A673 (cell line): ENCODE data around the gene HCRTR2. TPM values are rescaled to one million over a fixed set of nuclear protein-coding genes. Genes with fewer than 3 reads are reported as not detected.

Experiments
- BruUV-seq: library from RNA; stranded (reverse); fragments of 400-500 nt; replicated peaks from 2 replicates; lab custom pipeline; 2021; lab: Mats Ljungman, UMichigan
- CTCF ChIA-PET: fragments of 300-600 bp; sonication (Branson Sonifier 250); formaldehyde crosslinking; loops from one replicate; lab custom pipeline; 2022; ENCODE audit warnings: antibody characterized with exemption; lab: Charles Lee
- POLR2A ChIA-PET: fragments of 300-600 bp; sonication (Branson Sonifier 250); formaldehyde crosslinking; loops from one replicate; lab custom pipeline; 2022; ENCODE audit warnings: antibody characterized with exemption; ENCODE audit not compliant: low non-redundant PET; lab: Charles Lee
- DNase-seq: peaks from one replicate; pipeline ENCODE4 v3.0.0-alpha.2; 2015; ENCODE audit warnings: low spot score
- H3K27ac ChIP-seq: fragments of 200-600 bp; sonication (generic); 2 replicates; pipeline ENCODE4 v1.5.1; 2016; ENCODE audit warnings: mixed run types, low read depth, mild to moderate bottlenecking, mixed read lengths, antibody characterized with exemption, low read length; ENCODE audit not compliant: poor library complexity, severe bottlenecking
- H3K27me3 ChIP-seq: fragments of 200-600 bp; sonication (generic); replicated peaks from 2 replicates; pipeline ENCODE4 v1.6.1; 2017; ENCODE audit warnings: mixed run types, low read depth, mild to moderate bottlenecking, mixed read lengths, antibody characterized with exemption, low read length; ENCODE audit not compliant: insufficient read depth, poor library complexity
- H3K36me3 ChIP-seq: fragments of 200-600 bp; sonication (generic); 2 replicates; pipeline ENCODE4 v1.6.1; 2016; ENCODE audit warnings: mixed run types, mild to moderate bottlenecking, mixed read lengths, antibody characterized with exemption, low read length; ENCODE audit not compliant: insufficient read depth, poor library complexity, severe bottlenecking
- H3K4me1 ChIP-seq: fragments of 200-600 bp; sonication (generic); 2 replicates; pipeline ENCODE4 v1.6.1; 2017; ENCODE audit warnings: mixed run types, mild to moderate bottlenecking, mixed read lengths, antibody characterized with exemption, low read length; ENCODE audit not compliant: insufficient read depth, poor library complexity, severe bottlenecking
- H3K4me3 ChIP-seq: fragments of 200-600 bp; sonication (generic); 2 replicates; pipeline ENCODE4 v1.5.1; 2016; ENCODE audit warnings: low read depth, mixed run types, mild to moderate bottlenecking, mixed read lengths, low read length; ENCODE audit not compliant: poor library complexity, severe bottlenecking
- H3K9me3 ChIP-seq: fragments of 200-600 bp; sonication (generic); 2 replicates; pipeline ENCODE4 v1.6.1; 2016; ENCODE audit warnings: mixed run types, low read depth, mild to moderate bottlenecking, mixed read lengths, antibody characterized with exemption, low read length; ENCODE audit not compliant: poor library complexity, severe bottlenecking
- EZH2 ChIP-seq: fragments of 200-600 bp; sonication (generic); IDR thresholded peaks from 2 replicates; pipeline ENCODE4 v1.6.1; 2017; ENCODE audit warnings: borderline replicate concordance, low read depth, mild to moderate bottlenecking, mixed read lengths, antibody characterized with exemption, low read length; ENCODE audit not compliant: poor library complexity, severe bottlenecking
- intact Hi-C: fragments of 100-400 bp; cut with micrococcal nuclease; formaldehyde crosslinking; loops from one replicate; pipeline ENCODE4 v1.10.0; 2022; ENCODE audit not compliant: unreplicated experiment
- total RNA-seq: library from RNA; stranded (reverse); gene quantifications from 2 replicates; pipeline ENCODE4 v1.2.3, GENCODE V29; 2021
- TF ChIP-seq, protein P1 (sequence below): fragments of 300-800, 200-600 bp; sonication (generic); conservative IDR thresholded peaks from 2 replicates; pipeline ENCODE4 v1.5.1; 2017; ENCODE audit warnings: low read depth, mild to moderate bottlenecking, antibody characterized with exemption, low read length, moderate library complexity, mixed read lengths

Gene HCRTR2
- total RNA-seq, 1 experiment from 2014 or later, result not detected

DNA sequence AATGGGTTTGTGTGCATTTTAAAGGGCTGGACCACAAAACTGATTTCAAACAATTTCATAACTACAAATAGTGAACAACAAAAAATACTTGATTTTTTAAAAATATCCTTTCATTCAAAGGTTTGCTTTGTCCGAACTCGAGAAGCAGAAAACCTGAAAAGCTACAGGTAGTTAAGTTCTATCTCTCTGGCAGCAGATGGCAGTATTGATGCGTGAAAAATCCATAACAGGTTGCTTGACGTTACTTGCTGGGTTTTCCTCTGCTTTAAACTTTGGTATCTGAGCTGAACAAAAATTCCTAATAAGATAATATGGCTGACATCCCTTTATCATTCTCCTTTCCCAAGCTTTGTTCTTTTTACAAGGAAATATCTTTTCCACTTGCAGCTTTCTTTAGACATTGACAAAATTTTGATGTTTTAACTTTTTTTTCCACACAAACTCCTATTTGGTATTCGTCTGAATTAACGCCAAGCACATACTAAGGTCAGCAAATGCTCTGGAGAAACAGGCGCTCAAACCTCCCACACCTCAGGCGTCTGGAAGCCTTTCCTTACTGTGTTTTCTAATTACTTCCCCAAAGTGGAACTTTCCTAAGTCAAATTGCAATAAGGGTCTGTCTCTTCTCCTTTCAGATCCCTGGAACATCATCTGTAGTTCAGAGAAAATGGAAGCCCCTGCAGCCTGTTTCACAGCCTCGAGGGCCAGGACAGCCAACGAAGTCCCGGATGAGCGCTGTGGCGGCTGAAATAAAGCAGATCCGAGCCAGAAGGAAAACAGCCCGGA lies 102.6 kb downstream of the HCRTR2 start:
- Histone ChIP-seq H3K27me3 (no peaks in the 10 kb centered on the region), H3K4me1 (peaks cover 6% of the 10 kb centered on the region), H3K36me3 (no peaks in the 10 kb centered on the region), H3K27ac (no peak overlapping the region), H3K9me3 (no peaks in the 10 kb centered on the region), H3K4me3 (no peak overlapping the region)
- ChIA-PET CTCF (interaction anchor here (0.6 to 1.5 kb wide), 8 partner anchors 9 to 1016 kb away, joined by 3 to 11 read pairs (median 4); no protein-coding TSS in a partner anchor), POLR2A (no interaction called here)
- TF ChIP-seq, protein P1, sequence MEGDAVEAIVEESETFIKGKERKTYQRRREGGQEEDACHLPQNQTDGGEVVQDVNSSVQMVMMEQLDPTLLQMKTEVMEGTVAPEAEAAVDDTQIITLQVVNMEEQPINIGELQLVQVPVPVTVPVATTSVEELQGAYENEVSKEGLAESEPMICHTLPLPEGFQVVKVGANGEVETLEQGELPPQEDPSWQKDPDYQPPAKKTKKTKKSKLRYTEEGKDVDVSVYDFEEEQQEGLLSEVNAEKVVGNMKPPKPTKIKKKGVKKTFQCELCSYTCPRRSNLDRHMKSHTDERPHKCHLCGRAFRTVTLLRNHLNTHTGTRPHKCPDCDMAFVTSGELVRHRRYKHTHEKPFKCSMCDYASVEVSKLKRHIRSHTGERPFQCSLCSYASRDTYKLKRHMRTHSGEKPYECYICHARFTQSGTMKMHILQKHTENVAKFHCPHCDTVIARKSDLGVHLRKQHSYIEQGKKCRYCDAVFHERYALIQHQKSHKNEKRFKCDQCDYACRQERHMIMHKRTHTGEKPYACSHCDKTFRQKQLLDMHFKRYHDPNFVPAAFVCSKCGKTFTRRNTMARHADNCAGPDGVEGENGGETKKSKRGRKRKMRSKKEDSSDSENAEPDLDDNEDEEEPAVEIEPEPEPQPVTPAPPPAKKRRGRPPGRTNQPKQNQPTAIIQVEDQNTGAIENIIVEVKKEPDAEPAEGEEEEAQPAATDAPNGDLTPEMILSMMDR, result peak; percentile 78
- TF ChIP-seq EZH2, result no peak
- DNase-seq, result peak; percentile 73
- intact Hi-C loops, result loop anchor here (2.0 to 10.0 kb wide), 3 partner anchors 608 to 1016 kb away; no protein-coding TSS in a partner anchor
- BruUV-seq, result no TSS peak

DNA sequence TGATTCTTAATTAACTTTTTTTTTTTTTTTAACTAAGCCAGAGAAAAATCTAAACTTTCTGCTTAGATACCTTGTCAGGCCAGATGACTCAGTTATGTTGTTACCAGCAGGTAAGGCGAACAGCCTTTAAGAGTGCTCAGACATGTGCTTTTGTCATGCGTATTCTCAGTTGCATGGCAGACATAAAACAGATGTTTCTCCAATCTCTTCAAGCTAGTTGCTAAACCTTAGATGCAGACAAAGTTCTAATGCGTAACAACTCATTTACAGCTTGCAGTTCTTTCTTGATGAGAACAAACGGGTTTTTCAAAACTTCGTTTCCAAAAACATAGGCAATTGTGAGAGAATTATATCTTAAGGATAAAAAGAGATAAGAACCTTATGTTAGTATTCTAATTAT lies 103.3 kb downstream of the HCRTR2 start:
- no peaks in the 10 kb centered on the region for H3K9me3 ChIP-seq
- no TSS peak for BruUV-seq
- intact Hi-C loops, result loop anchor here (2.0 to 10.0 kb wide), 3 partner anchors 607 to 1015 kb away; no protein-coding TSS in a partner anchor
- no peak overlapping the region for H3K4me3 ChIP-seq
- H3K27ac ChIP-seq, result no peak overlapping the region
- POLR2A ChIA-PET, result no interaction called here
- no peak for DNase-seq
- no peaks in the 10 kb centered on the region for H3K27me3 ChIP-seq
- H3K36me3 ChIP-seq, result no peaks in the 10 kb centered on the region
- H3K4me1 ChIP-seq, result peaks cover 6% of the 10 kb centered on the region
- TF ChIP-seq EZH2, result no peak
- TF ChIP-seq, protein P1, result no peak
- CTCF ChIA-PET, result interaction anchor here (0.7 kb wide), 1 partner anchor 17 kb away, joined by 4 read pairs; no protein-coding TSS in a partner anchor

DNA sequence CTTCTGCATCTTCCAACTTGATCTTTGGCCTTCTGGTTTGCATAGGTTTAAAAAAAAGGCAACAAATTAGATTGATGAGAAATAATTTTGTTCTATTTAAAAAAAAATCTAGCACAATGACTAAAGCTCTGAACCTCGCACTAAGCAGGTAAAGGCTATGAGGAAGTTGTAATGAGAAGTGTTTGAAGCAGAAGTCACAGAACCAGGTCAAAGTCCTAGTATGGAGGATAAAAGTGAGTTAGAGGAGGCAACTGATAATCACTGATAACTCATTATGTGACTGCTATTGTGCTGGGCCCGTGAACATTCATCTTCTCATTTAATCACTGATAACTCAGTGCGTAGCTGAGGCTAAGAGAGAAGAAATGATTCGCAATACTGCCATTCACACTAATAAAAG lies 106.9 kb downstream of the HCRTR2 start:
- intact Hi-C loops, result loop anchor here (5.0 kb wide), 1 partner anchor 161 kb away; no protein-coding TSS in a partner anchor
- POLR2A ChIA-PET, result no interaction called here
- no peak overlapping the region for H3K27ac ChIP-seq
- no peak for DNase-seq
- H3K9me3 ChIP-seq, result no peaks in the 10 kb centered on the region
- H3K27me3 ChIP-seq, result no peaks in the 10 kb centered on the region
- BruUV-seq, result no TSS peak
- no peak for TF ChIP-seq EZH2
- TF ChIP-seq, protein P1, result no peak
- peaks cover 6% of the 10 kb centered on the region for H3K4me1 ChIP-seq
- H3K36me3 ChIP-seq, result no peaks in the 10 kb centered on the region
- CTCF ChIA-PET, result no interaction called here
- H3K4me3 ChIP-seq, result no peak overlapping the region
